Transverse colon (tissue), 4 donors: ENCODE results near the gene ARF1. TPM values are rescaled to one million over a fixed set of nuclear protein-coding genes. Genes with fewer than 3 reads are reported as not detected.

Source experiments
- DNase-seq: peaks from one replicate; pipeline ENCODE4 v3.0.0-alpha.2; 2019
- H3K27ac ChIP-seq, 4 donors: fragments of 200-600 bp; sonication (generic); 2 replicates each; pipeline ENCODE4 v1.5.1; 2016 to 2018; ENCODE audit warnings: inconsistent platforms in 4 of 4
- H3K27me3 ChIP-seq: fragments of 200-600 bp; sonication (generic); 2 replicates; pipeline ENCODE4 v1.5.1; 2017; ENCODE audit warnings: inconsistent platforms
- H3K36me3 ChIP-seq, 4 donors: fragments of 200-600 bp; sonication (generic); 2 replicates each; pipeline ENCODE4 v1.5.1; 2017 to 2019; ENCODE audit warnings: inconsistent platforms in 4 of 4
- H3K4me1 ChIP-seq, 4 donors: fragments of 200-600 bp; sonication (generic); 2 replicates each; pipeline ENCODE4 v1.5.1; 2017 to 2020; ENCODE audit warnings: inconsistent platforms in 4 of 4
- H3K4me3 ChIP-seq, 4 donors: fragments of 200-600 bp; sonication (generic); 1 replicate in 1 of 4; 2 replicates in 3 of 4; pipeline versions ENCODE4 v1.5.1 to v1.6.1; 2017 to 2019; ENCODE audit warnings: inconsistent platforms in 4 of 4
- H3K9me3 ChIP-seq, 2 donors: fragments of 200-600 bp; sonication (generic); 2 replicates each; pipeline ENCODE4 v1.5.1; 2017 to 2019; ENCODE audit warnings: inconsistent platforms in 2 of 2
- CTCF ChIP-seq, 5 experiments: fragments of 200-600 bp in 3 of 5; fragments of 450-650 bp in 2 of 5; sonication (generic) in 3 of 5; IDR thresholded peaks; 1 replicate in 2 of 5; 2 replicates in 3 of 5; pipeline ENCODE4 v1.5.1; 2016 to 2017; ENCODE audit warnings: antibody characterized with exemption in 5 of 5, inconsistent platforms in 3 of 5, mild to moderate bottlenecking in 2 of 5, moderate library complexity in 1 of 5
- EP300 ChIP-seq: sonication (generic); formaldehyde crosslinking; IDR thresholded peaks from one replicate; pipeline ENCODE4 v1.6.1; 2017; ENCODE audit warnings: antibody characterized with exemption, low read depth
- POLR2A ChIP-seq: fragments of 450-650 bp; IDR thresholded peaks from one replicate; pipeline ENCODE4 v1.6.1; 2016; ENCODE audit warnings: antibody characterized with exemption, mild to moderate bottlenecking, moderate library complexity
- POLR2AphosphoS5 ChIP-seq, 3 donors: sonication (generic); formaldehyde crosslinking; IDR thresholded peaks; one replicate each; pipeline ENCODE4 v1.6.1; 2016; ENCODE audit warnings: antibody characterized with exemption in 3 of 3
- WGBS, 2 donors: methylation state at CpG; one replicate each; pipeline ENCODE4 v1.1.5; 2018; ENCODE audit warnings: low coverage in 1 of 2; 5-methylcytosine and 5-hydroxymethylcytosine counted together
- in situ Hi-C, 4 donors: fragments of 200-750 bp; cut with MboI; loops; one replicate each; pipeline versions ENCODE4 v1.15.0 to v1.15.1; 2017; ENCODE audit warnings: low sequenced_read_pairs in 3 of 4, low pct_ligation_motif_present in 1 of 4, low pct_unique_long_range_greater_than_20kb in 1 of 4
- intact Hi-C: fragments of 100-400 bp; cut with DNase I; formaldehyde crosslinking; loops from one replicate; pipeline ENCODE4 v1.15.1; 2023; ENCODE audit warnings: low total_unique reads
- total RNA-seq, 4 donors: library from RNA; depleted of rRNA; stranded (reverse); fragments of >200 nt; gene quantifications; one replicate each; pipeline ENCODE4 v1.1.0, GENCODE V29; 2016

Gene ARF1
- total RNA-seq, 4 donors from 2014 or later: 303 to 452 (median 375) TPM

DNA sequence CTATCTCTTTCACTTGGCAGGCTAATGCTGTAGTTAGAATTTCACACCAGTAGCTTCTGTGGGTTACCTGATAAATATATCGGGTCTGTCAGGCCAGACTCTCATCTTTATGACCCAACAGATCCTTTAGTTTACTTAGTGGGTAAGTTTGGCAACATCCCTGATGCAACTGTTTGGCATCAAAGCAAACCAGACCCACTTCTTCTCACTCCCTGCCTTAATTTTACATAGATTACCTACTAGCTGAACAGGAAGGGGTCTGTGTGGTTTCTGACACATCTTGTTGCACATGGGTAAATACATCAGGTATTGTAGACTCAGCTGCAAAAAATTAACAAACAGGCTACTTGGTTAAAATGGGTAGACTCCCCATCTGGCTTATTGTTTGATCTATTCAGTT, 54.4 kb downstream of the ARF1 start:
- TF ChIP-seq EP300 (no peak), POLR2A (no peak), POLR2AphosphoS5 (IDR thresholded peaks at IDR 0.05) (no peak), CTCF (IDR thresholded peaks at IDR 0.05) (no peak)
- Histone ChIP-seq H3K4me1 (peaks cover 6 to 17% (median 12%) of the 10 kb centered on the region in 4 donors), H3K36me3 (no peaks in the 10 kb centered on the region), H3K27ac (no peak overlapping the region), H3K27me3 (peaks cover 6% of the 10 kb centered on the region), H3K4me3 (no peak overlapping the region), H3K9me3 (no peaks in the 10 kb centered on the region)
- in situ Hi-C loops (no loop called here), intact Hi-C loops (no loop called here)
- 0 to 35% methylated on average over 1 of the region's 1 CpG for WGBS, 2 donors
- no peak for DNase-seq

- 26 to 70% methylated on average over 2 to 27 of the region's 30 CpGs for WGBS, 2 donors
- in situ Hi-C loops (no loop called here), intact Hi-C loops (no loop called here)
- H3K4me3 ChIP-seq: peak overlapping the region; percentile 15 to 98 (median 74)
- H3K9me3 ChIP-seq: no peaks in the 10 kb centered on the region
- no peak for DNase-seq
- peaks cover 18 to 38% (median 25%) of the 10 kb centered on the region in 4 donors for H3K4me1 ChIP-seq
- H3K36me3 ChIP-seq: no peaks in the 10 kb centered on the region
- no peaks in the 10 kb centered on the region for H3K27me3 ChIP-seq
- H3K27ac ChIP-seq: peak overlapping the region; percentile 97 to 100 (median 98)
- no peak for TF ChIP-seq POLR2A
- no peak for TF ChIP-seq POLR2AphosphoS5 (IDR thresholded peaks at IDR 0.05)
- TF ChIP-seq CTCF (IDR thresholded peaks at IDR 0.05): no peak
- no peak for TF ChIP-seq EP300
Measured at GRCh38 chr1:228139406-228139930, 57.0 kb downstream of the ARF1 start.

GRCh38 chr1:228139931-228140723, 57.6 kb downstream of the ARF1 start, which contains the start of gene GUK1:
Gene GUK1 (plus strand): TSS chr1:228140279. CDS start chr1:228140303, 24 bp downstream.
- H3K36me3 ChIP-seq: no peaks in the 10 kb centered on the region
- WGBS, 2 donors: 1% methylated on average over 42 of the region's 95 CpGs; no CpG with 5 or more reads in 1 of the 2 donors
- intact Hi-C loops: loop anchor here (2.0 kb wide), 1 partner anchor 57 kb away; the partner anchor contains the start of gene ARF1
- no peaks in the 10 kb centered on the region for H3K9me3 ChIP-seq
- H3K27ac ChIP-seq: peak within 1 kb of the TSS; percentile 97 to 100 (median 98)
- DNase-seq: peak; percentile 100
- peak; percentile 90 to 99 (median 98) for TF ChIP-seq POLR2AphosphoS5 (IDR thresholded peaks at IDR 0.05)
- peak; percentile 72 for TF ChIP-seq EP300
- TF ChIP-seq CTCF (IDR thresholded peaks at IDR 0.05): peak in 3 of 5 experiments; percentile 16 to 71 (median 17)
- peak; percentile 98 for TF ChIP-seq POLR2A
- peak within 1 kb of the TSS; percentile 68 to 98 (median 86) for H3K4me3 ChIP-seq
- H3K27me3 ChIP-seq: no peaks in the 10 kb centered on the region
- peaks cover 18 to 38% (median 25%) of the 10 kb centered on the region in 4 donors for H3K4me1 ChIP-seq
- in situ Hi-C loops: no loop called here

DNA sequence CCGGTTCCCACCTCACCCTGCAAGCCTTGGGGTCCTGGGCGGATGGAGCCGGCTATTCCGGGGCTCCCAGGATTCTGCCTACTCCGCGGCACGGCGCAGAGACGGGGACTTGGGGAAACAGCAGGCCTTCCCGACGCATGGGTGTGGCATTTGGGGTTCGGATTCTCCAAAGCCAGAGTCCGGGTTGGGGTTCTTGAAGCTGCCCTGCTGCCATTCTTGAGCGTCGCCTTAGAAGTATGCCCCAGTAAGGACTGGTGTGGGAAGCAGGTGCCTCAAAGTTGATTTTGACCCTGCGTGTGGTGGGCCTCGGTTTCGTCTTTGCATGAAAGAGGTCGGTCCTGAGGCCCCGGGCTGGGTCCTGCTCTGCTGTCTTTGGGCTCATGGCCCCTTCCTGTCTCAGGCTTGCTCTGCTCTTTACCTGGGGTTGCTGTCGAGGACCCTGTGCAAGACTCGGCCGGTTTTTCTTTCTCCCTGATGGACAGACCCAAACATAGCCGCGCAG, 58.3 kb downstream of the ARF1 start:
- TF ChIP-seq CTCF (IDR thresholded peaks at IDR 0.05) (no peak), POLR2A (no peak), POLR2AphosphoS5 (IDR thresholded peaks at IDR 0.05) (no peak), EP300 (no peak)
- in situ Hi-C loops (no loop called here), intact Hi-C loops (loop anchor here (2.0 kb wide), 1 partner anchor 58 kb away; the partner anchor contains the start of gene ARF1)
- no peaks in the 10 kb centered on the region for H3K27me3 ChIP-seq
- no peaks in the 10 kb centered on the region for H3K9me3 ChIP-seq
- H3K36me3 ChIP-seq: no peaks in the 10 kb centered on the region
- peak overlapping the region; percentile 68 to 98 (median 86) for H3K4me3 ChIP-seq
- no peak for DNase-seq
- WGBS, 2 donors: 4% methylated on average over 24 of the region's 25 CpGs; no CpG with 5 or more reads in 1 of the 2 donors
- peak overlapping the region; percentile 97 to 100 (median 98) for H3K27ac ChIP-seq
- peaks cover 18 to 38% (median 25%) of the 10 kb centered on the region in 4 donors for H3K4me1 ChIP-seq
